NCI-H446 (cell line): ENCODE data around the gene PKD2.
"Not testable (repeated sequence)": the region's sequence is repeated elsewhere in the genome, so short reads cannot be mapped to it uniquely, and the experiment has no call there.

Experiments used
- DNase-seq, 2 experiments: peaks; one replicate each; lab custom pipeline; 2025; lab: John Stamatoyannopoulos, UW

Gene PKD2

GRCh38 chr4:88115587-88115986, 108.2 kb downstream of the PKD2 start:
- no peak for DNase-seq

GRCh38 chr4:88119943-88120342, 112.5 kb downstream of the PKD2 start:
- no peak for DNase-seq

- DNase-seq, result not testable (repeated sequence)
These were observed 114.8 kb downstream of the PKD2 start for GRCh38 chr4:88122260-88122659.
